NCI-H2171 treated with DMSO at 0.1 percent for 48 hours (cell line): ENCODE measurements around the gene KNOP1.
"Not testable (repeated sequence)": the region's sequence is repeated elsewhere in the genome, so short reads cannot be mapped to it uniquely, and the experiment has no call there.

Experiments
- DNase-seq: peaks from one replicate; lab custom pipeline; 2025; lab: John Stamatoyannopoulos, UW

Gene KNOP1

GRCh38 chr16:19743816-19744159 is 25.8 kb upstream of the KNOP1 start:
- DNase-seq: no peak

- DNase-seq: no peak
Observed at GRCh38 chr16:19741354-19741753, 23.3 kb upstream of the KNOP1 start.

- DNase-seq: no peak
Observed at GRCh38 chr16:19737306-19738038, 19.4 kb upstream of the KNOP1 start.

- DNase-seq: no peak
Observed at GRCh38 chr16:19735074-19735867, 17.2 kb upstream of the KNOP1 start.

- no peak for DNase-seq
Observed at GRCh38 chr16:19733551-19733950, 15.5 kb upstream of the KNOP1 start.

- no peak for DNase-seq
Observed at GRCh38 chr16:19728636-19728965, 10.6 kb upstream of the KNOP1 start.

GRCh38 chr16:19722981-19723380 is 5.0 kb upstream of the KNOP1 start:
- no peak for DNase-seq

GRCh38 chr16:19722269-19722952 is 4.4 kb upstream of the KNOP1 start:
- no peak for DNase-seq

GRCh38 chr16:19718624-19718965 is 568 bp upstream of the KNOP1 start:
- DNase-seq: peak; percentile 43

GRCh38 chr16:19717314-19717713 is 713 bp downstream of the KNOP1 start:
- peak; percentile 42 for DNase-seq

GRCh38 chr16:19716728-19717127 is 1.3 kb downstream of the KNOP1 start:
- not testable (repeated sequence) for DNase-seq

- no peak for DNase-seq
Observed at GRCh38 chr16:19716183-19716582, 1.8 kb downstream of the KNOP1 start.

- DNase-seq: no peak
Observed at GRCh38 chr16:19715566-19715965, 2.5 kb downstream of the KNOP1 start.

GRCh38 chr16:19713697-19714096 is 4.3 kb downstream of the KNOP1 start:
- no peak for DNase-seq

- no peak for DNase-seq
Observed at GRCh38 chr16:19712418-19713058, 5.5 kb downstream of the KNOP1 start.

- DNase-seq: no peak
Observed at GRCh38 chr16:19711643-19712042, 6.4 kb downstream of the KNOP1 start.

GRCh38 chr16:19710991-19711545 is 7.0 kb downstream of the KNOP1 start:
- no peak for DNase-seq

- DNase-seq: no peak
Observed at GRCh38 chr16:19710191-19710908, 7.7 kb downstream of the KNOP1 start.

GRCh38 chr16:19709381-19710136 is 8.5 kb downstream of the KNOP1 start:
- no peak for DNase-seq

GRCh38 chr16:19708296-19709205 is 9.5 kb downstream of the KNOP1 start:
- DNase-seq: no peak
